SK-N-SH treated with all-trans-retinoic acid at 6 μM for 48 hours (cell line): ENCODE results near the gene KIRREL3.

Experiments used
- ATAC-seq: fragments of 200-7000 bp; cut with Tn5 transposase; 3 replicates; pipeline ENCODE4 v1.9.1; 2020; ENCODE audit warnings: mild to moderate bottlenecking, moderate library complexity
- ARNTL ChIP-seq: fragments of 450-650 bp; formaldehyde crosslinking; IDR thresholded peaks from 2 replicates; pipeline ENCODE4 v1.5.0; 2020; ENCODE audit warnings: low read depth, mild to moderate bottlenecking, moderate library complexity, borderline replicate concordance
- BACH2 ChIP-seq: fragments of 250-450 bp; sonication (Bioruptor Pico); IDR thresholded peaks from 2 replicates; pipeline ENCODE4 v1.9.0; 2021; ENCODE audit warnings: mild to moderate bottlenecking, borderline replicate concordance
- ESRRG ChIP-seq: fragments of 250-450 bp; sonication (Bioruptor Pico); IDR thresholded peaks from 2 replicates; pipeline ENCODE4 v1.6.1; 2021; ENCODE audit warnings: mild to moderate bottlenecking
- GLIS3 ChIP-seq: fragments of 250-450 bp; sonication (Bioruptor Pico); IDR thresholded peaks from 2 replicates; pipeline ENCODE4 v1.5.0; 2020; ENCODE audit warnings: mild to moderate bottlenecking, moderate library complexity
- ISL1 ChIP-seq: fragments of 250-450 bp; sonication (Bioruptor Pico); IDR thresholded peaks from 2 replicates; pipeline ENCODE4 v2.1.2; 2022; ENCODE audit warnings: mild to moderate bottlenecking, moderate library complexity
- PATZ1 ChIP-seq: fragments of 250-450 bp; sonication (Bioruptor Pico); IDR thresholded peaks from 2 replicates; pipeline ENCODE4 v1.8.0; 2020; ENCODE audit warnings: mild to moderate bottlenecking, moderate library complexity, borderline replicate concordance
- POU6F1 ChIP-seq: fragments of 250-450 bp; sonication (Bioruptor Pico); IDR thresholded peaks from 2 replicates; pipeline ENCODE4 v1.8.0; 2021; ENCODE audit warnings: low read depth, mild to moderate bottlenecking, moderate library complexity, borderline replicate concordance
- PPARA ChIP-seq: fragments of 250-450 bp; sonication (Bioruptor Pico); IDR thresholded peaks from 2 replicates; pipeline ENCODE4 v1.5.0; 2020; ENCODE audit warnings: mild to moderate bottlenecking, borderline replicate concordance
- RARB ChIP-seq: fragments of 250-450 bp; sonication (Bioruptor Pico); IDR thresholded peaks from 2 replicates; pipeline ENCODE4 v1.8.0; 2021; ENCODE audit warnings: mild to moderate bottlenecking, moderate library complexity
- SNAI2 ChIP-seq: fragments of 250-450 bp; sonication (Bioruptor Pico); IDR thresholded peaks from 2 replicates; pipeline ENCODE4 v1.5.0; 2020; ENCODE audit warnings: mild to moderate bottlenecking, moderate library complexity
- TCF4 ChIP-seq: fragments of 250-450 bp; sonication (Bioruptor Pico); IDR thresholded peaks from 2 replicates; pipeline ENCODE4 v1.8.0; 2021; ENCODE audit warnings: mild to moderate bottlenecking, moderate library complexity, borderline replicate concordance
- TOX ChIP-seq: fragments of 250-450 bp; sonication (Bioruptor Pico); IDR thresholded peaks from 2 replicates; pipeline ENCODE4 v1.8.0; 2021; ENCODE audit warnings: mild to moderate bottlenecking, moderate library complexity, borderline replicate concordance
- ZFP3 ChIP-seq: fragments of 250-450 bp; sonication (Bioruptor Pico); IDR thresholded peaks from 2 replicates; pipeline ENCODE4 v1.5.0; 2020; ENCODE audit warnings: mild to moderate bottlenecking, moderate library complexity
- ZFP30 ChIP-seq: fragments of 450-650 bp; formaldehyde crosslinking; IDR thresholded peaks from 2 replicates; pipeline ENCODE4 v1.5.0; 2022; ENCODE audit warnings: mild to moderate bottlenecking, moderate library complexity
- ZNF565 ChIP-seq: fragments of 450-650 bp; formaldehyde crosslinking; conservative IDR thresholded peaks from 2 replicates; pipeline ENCODE4 v1.5.0; 2020; ENCODE audit warnings: low read depth, mild to moderate bottlenecking, moderate library complexity
- ZNF70 ChIP-seq: fragments of 450-650 bp; formaldehyde crosslinking; IDR thresholded peaks from 2 replicates; pipeline ENCODE4 v1.5.0; 2020; ENCODE audit warnings: mild to moderate bottlenecking, moderate library complexity
- TF ChIP-seq, protein P1 (sequence below): fragments of 250-450 bp; sonication (Bioruptor Pico); IDR thresholded peaks from 2 replicates; pipeline ENCODE4 v1.5.0; 2020; ENCODE audit warnings: mild to moderate bottlenecking, moderate library complexity
- TF ChIP-seq, protein P2 (sequence below): fragments of 250-450 bp; sonication (Bioruptor Pico); IDR thresholded peaks from 2 replicates; pipeline ENCODE4 v1.5.1; 2021; ENCODE audit warnings: mild to moderate bottlenecking, moderate library complexity

KIRREL3 gene

DNA sequence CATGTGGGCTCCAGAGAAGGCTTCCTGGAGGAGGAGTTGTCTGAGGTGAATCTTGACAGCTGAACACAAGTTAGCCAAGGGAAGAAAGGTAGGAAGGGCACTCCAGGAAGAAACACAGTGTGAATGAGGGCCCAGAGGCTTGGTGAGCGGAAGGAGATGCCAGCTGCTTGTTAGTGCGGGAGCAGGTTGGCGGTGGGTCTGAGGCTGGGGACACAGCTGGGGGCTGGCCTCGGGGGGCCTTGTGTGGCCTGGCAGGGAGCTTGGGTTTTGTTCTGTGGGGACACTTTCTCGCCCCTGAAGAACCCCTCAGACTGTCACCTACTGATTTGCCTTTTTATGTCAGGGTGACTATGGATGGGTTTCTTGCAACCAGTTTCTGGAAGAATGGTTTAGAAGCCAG lies 485.1 kb downstream of the KIRREL3 start (continued):
- TF ChIP-seq, protein P1, sequence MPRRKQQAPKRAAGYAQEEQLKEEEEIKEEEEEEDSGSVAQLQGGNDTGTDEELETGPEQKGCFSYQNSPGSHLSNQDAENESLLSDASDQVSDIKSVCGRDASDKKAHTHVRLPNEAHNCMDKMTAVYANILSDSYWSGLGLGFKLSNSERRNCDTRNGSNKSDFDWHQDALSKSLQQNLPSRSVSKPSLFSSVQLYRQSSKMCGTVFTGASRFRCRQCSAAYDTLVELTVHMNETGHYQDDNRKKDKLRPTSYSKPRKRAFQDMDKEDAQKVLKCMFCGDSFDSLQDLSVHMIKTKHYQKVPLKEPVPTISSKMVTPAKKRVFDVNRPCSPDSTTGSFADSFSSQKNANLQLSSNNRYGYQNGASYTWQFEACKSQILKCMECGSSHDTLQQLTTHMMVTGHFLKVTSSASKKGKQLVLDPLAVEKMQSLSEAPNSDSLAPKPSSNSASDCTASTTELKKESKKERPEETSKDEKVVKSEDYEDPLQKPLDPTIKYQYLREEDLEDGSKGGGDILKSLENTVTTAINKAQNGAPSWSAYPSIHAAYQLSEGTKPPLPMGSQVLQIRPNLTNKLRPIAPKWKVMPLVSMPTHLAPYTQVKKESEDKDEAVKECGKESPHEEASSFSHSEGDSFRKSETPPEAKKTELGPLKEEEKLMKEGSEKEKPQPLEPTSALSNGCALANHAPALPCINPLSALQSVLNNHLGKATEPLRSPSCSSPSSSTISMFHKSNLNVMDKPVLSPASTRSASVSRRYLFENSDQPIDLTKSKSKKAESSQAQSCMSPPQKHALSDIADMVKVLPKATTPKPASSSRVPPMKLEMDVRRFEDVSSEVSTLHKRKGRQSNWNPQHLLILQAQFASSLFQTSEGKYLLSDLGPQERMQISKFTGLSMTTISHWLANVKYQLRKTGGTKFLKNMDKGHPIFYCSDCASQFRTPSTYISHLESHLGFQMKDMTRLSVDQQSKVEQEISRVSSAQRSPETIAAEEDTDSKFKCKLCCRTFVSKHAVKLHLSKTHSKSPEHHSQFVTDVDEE: no peak
- TF ChIP-seq ZNF70 (CRISPR knock-in tag): no peak
- no peak for TF ChIP-seq SNAI2 (CRISPR knock-in tag)

DNA sequence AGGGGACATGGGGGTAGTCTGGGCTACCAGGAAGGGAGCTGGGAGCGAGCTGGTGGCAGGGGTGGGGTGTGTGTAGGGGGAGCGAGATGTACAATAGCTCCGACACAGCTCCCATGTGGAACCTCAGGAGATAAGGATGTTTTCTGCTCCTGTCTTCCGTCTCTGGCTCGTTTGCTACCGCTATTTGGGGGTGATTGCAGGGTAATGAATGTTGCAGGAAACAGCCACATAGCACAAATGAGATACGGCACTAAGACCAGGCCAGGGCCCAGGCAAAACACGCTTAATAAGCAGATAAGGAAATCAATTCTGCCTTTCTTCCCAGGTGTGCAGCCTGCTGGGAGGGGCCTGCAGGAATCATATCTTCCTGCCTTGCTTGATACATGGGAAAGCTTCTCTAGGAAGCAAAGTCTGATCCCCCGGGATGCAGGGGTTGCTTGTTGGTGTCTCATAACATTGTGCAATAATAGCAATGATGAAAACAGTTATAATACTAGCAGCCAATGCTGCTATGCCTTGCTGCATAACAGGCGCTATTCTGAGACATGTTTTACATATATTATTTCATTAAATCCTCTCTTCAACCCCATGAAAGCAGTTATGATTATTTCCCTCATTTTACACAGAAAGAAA lies 486.4 kb downstream of the KIRREL3 start:
- TF ChIP-seq TCF4 (CRISPR knock-in tag) (peak; percentile 43; the same call in 1 of the 2 replicates), POU6F1 (CRISPR knock-in tag) (no peak)
- TF ChIP-seq, all 23 proteins: peak for 1
- no peak for ATAC-seq

GRCh38 chr11:126512741-126513715 lies 487.5 kb downstream of the KIRREL3 start:
- ATAC-seq: no peak

More at GRCh38 chr11:126512741-126513715, 487.5 kb downstream of the KIRREL3 start:
- TF ChIP-seq TOX (CRISPR knock-in tag): no peak
- no peak for TF ChIP-seq BACH2 (CRISPR knock-in tag)
- TF ChIP-seq PATZ1: no peak
- TF ChIP-seq PPARA (CRISPR knock-in tag): no peak
- TF ChIP-seq, protein P2, sequence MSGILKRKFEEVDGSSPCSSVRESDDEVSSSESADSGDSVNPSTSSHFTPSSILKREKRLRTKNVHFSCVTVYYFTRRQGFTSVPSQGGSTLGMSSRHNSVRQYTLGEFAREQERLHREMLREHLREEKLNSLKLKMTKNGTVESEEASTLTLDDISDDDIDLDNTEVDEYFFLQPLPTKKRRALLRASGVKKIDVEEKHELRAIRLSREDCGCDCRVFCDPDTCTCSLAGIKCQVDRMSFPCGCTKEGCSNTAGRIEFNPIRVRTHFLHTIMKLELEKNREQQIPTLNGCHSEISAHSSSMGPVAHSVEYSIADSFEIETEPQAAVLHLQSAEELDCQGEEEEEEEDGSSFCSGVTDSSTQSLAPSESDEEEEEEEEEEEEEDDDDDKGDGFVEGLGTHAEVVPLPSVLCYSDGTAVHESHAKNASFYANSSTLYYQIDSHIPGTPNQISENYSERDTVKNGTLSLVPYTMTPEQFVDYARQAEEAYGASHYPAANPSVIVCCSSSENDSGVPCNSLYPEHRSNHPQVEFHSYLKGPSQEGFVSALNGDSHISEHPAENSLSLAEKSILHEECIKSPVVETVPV (CRISPR knock-in tag): no peak
- TF ChIP-seq ZFP30 (CRISPR knock-in tag): no peak
- no peak for TF ChIP-seq RARB (CRISPR knock-in tag)
- TF ChIP-seq, protein P1: no peak
- TF ChIP-seq TCF4 (CRISPR knock-in tag): no peak
- TF ChIP-seq GLIS3 (CRISPR knock-in tag): no peak
- TF ChIP-seq ZNF565: no peak
- no peak for TF ChIP-seq POU6F1 (CRISPR knock-in tag)
- TF ChIP-seq ARNTL (CRISPR knock-in tag): no peak
- no peak for TF ChIP-seq SNAI2 (CRISPR knock-in tag)
- no peak for TF ChIP-seq ESRRG (CRISPR knock-in tag)
- TF ChIP-seq ZFP3 (CRISPR knock-in tag): no peak
- no peak for TF ChIP-seq ISL1
